KMS-11 (cell line): ENCODE results near the gene CD99L2.

Experiments
- H2AFZ ChIP-seq: fragments of 200-600 bp; sonication (generic); 2 replicates; pipeline ENCODE4 v1.6.1; 2016; ENCODE audit warnings: antibody characterized with exemption, mixed run types, low read depth
- H3K27ac ChIP-seq: fragments of 200-600 bp; sonication (generic); 2 replicates; pipeline ENCODE4 v1.6.1; 2016; ENCODE audit warnings: mild to moderate bottlenecking, mixed run types
- H3K27me3 ChIP-seq: fragments of 200-600 bp; sonication (generic); 2 replicates; pipeline ENCODE4 v1.6.1; 2017; ENCODE audit warnings: mild to moderate bottlenecking, low read depth, mixed run types, moderate library complexity; ENCODE audit not compliant: insufficient read depth
- H3K36me3 ChIP-seq: fragments of 200-600 bp; sonication (generic); 2 replicates; pipeline ENCODE4 v1.6.1; 2017; ENCODE audit warnings: mild to moderate bottlenecking, mixed run types; ENCODE audit not compliant: insufficient read depth
- H3K4me1 ChIP-seq: fragments of 200-600 bp; sonication (generic); 2 replicates; pipeline ENCODE4 v1.6.1; 2016; ENCODE audit warnings: mild to moderate bottlenecking, low read depth, mixed run types; ENCODE audit not compliant: poor library complexity, severe bottlenecking
- H3K4me2 ChIP-seq: fragments of 200-600 bp; sonication (generic); 2 replicates; pipeline ENCODE4 v1.7.0; 2016; ENCODE audit warnings: mild to moderate bottlenecking, mixed run types
- H3K4me3 ChIP-seq: fragments of 200-600 bp; sonication (generic); IDR thresholded peaks from 2 replicates; pipeline ENCODE4 v1.6.1; 2017; ENCODE audit warnings: low read depth, low read length, mixed read lengths; ENCODE audit not compliant: insufficient read depth
- H3K79me2 ChIP-seq: fragments of 200-600 bp; sonication (generic); 2 replicates; pipeline ENCODE4 v1.6.1; 2016; ENCODE audit warnings: low read depth, mixed run types; ENCODE audit not compliant: insufficient read depth
- H3K9ac ChIP-seq: fragments of 200-600 bp; sonication (generic); 2 replicates; pipeline ENCODE4 v1.6.1; 2016; ENCODE audit warnings: mild to moderate bottlenecking, mixed run types
- H4K20me1 ChIP-seq: fragments of 200-600 bp; sonication (generic); 2 replicates; pipeline ENCODE4 v1.6.1; 2016; ENCODE audit warnings: mild to moderate bottlenecking, mixed run types; ENCODE audit not compliant: insufficient read depth
- TF ChIP-seq, protein P1 (sequence below): fragments of 200-600 bp; sonication (generic); conservative IDR thresholded peaks from 2 replicates; pipeline ENCODE4 v1.6.1; 2017; ENCODE audit warnings: low read depth, mild to moderate bottlenecking, antibody characterized with exemption, low read length, moderate library complexity, mixed read lengths

CD99L2 gene

GRCh38 chrX:150775569-150776350 is 122.7 kb downstream of the CD99L2 start:
- TF ChIP-seq, protein P1, sequence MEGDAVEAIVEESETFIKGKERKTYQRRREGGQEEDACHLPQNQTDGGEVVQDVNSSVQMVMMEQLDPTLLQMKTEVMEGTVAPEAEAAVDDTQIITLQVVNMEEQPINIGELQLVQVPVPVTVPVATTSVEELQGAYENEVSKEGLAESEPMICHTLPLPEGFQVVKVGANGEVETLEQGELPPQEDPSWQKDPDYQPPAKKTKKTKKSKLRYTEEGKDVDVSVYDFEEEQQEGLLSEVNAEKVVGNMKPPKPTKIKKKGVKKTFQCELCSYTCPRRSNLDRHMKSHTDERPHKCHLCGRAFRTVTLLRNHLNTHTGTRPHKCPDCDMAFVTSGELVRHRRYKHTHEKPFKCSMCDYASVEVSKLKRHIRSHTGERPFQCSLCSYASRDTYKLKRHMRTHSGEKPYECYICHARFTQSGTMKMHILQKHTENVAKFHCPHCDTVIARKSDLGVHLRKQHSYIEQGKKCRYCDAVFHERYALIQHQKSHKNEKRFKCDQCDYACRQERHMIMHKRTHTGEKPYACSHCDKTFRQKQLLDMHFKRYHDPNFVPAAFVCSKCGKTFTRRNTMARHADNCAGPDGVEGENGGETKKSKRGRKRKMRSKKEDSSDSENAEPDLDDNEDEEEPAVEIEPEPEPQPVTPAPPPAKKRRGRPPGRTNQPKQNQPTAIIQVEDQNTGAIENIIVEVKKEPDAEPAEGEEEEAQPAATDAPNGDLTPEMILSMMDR: no peak
- H3K79me2 ChIP-seq: no peaks in the 10 kb centered on the region
- no peaks in the 10 kb centered on the region for H3K36me3 ChIP-seq
- no peak overlapping the region for H3K4me2 ChIP-seq
- H4K20me1 ChIP-seq: no peaks in the 10 kb centered on the region
- H3K9ac ChIP-seq: no peak overlapping the region
- no peaks in the 10 kb centered on the region for H3K27me3 ChIP-seq
- no peak overlapping the region for H2AFZ ChIP-seq
- H3K4me3 ChIP-seq: no peak overlapping the region
- no peak overlapping the region for H3K27ac ChIP-seq
- H3K4me1 ChIP-seq: peaks cover 32% of the 10 kb centered on the region

- no peak overlapping the region for H3K27ac ChIP-seq
- H3K4me2 ChIP-seq: no peak overlapping the region
- H3K4me3 ChIP-seq: no peak overlapping the region
- TF ChIP-seq, protein P1: no peak
- H3K4me1 ChIP-seq: peaks cover 26% of the 10 kb centered on the region
- H2AFZ ChIP-seq: no peak overlapping the region
- no peaks in the 10 kb centered on the region for H3K79me2 ChIP-seq
- no peaks in the 10 kb centered on the region for H3K36me3 ChIP-seq
- no peaks in the 10 kb centered on the region for H3K27me3 ChIP-seq
- no peaks in the 10 kb centered on the region for H4K20me1 ChIP-seq
- no peak overlapping the region for H3K9ac ChIP-seq
These were observed 123.5 kb downstream of the CD99L2 start for GRCh38 chrX:150774798-150775568.

- H4K20me1 ChIP-seq: no peaks in the 10 kb centered on the region
- no peaks in the 10 kb centered on the region for H3K27me3 ChIP-seq
- H3K36me3 ChIP-seq: no peaks in the 10 kb centered on the region
- H2AFZ ChIP-seq: no peak overlapping the region
- no peak overlapping the region for H3K27ac ChIP-seq
- no peak overlapping the region for H3K4me3 ChIP-seq
- H3K4me2 ChIP-seq: no peak overlapping the region
- H3K9ac ChIP-seq: no peak overlapping the region
- H3K79me2 ChIP-seq: no peaks in the 10 kb centered on the region
- H3K4me1 ChIP-seq: peaks cover 12% of the 10 kb centered on the region
- TF ChIP-seq, protein P1: no peak
These were observed 124.8 kb downstream of the CD99L2 start for GRCh38 chrX:150773634-150774033.

- TF ChIP-seq, protein P1: no peak
- Histone ChIP-seq H3K9ac (no peak overlapping the region), H3K27ac (no peak overlapping the region), H3K4me2 (no peak overlapping the region), H3K36me3 (no peaks in the 10 kb centered on the region), H3K27me3 (no peaks in the 10 kb centered on the region), H4K20me1 (no peaks in the 10 kb centered on the region), H3K4me3 (no peak overlapping the region), H3K79me2 (no peaks in the 10 kb centered on the region), H3K4me1 (peaks cover 7% of the 10 kb centered on the region), H2AFZ (no peak overlapping the region)
These were observed 125.4 kb downstream of the CD99L2 start for GRCh38 chrX:150773117-150773516.
